NCI-H2107 treated with DMSO at 0.1 percent for 48 hours (cell line): ENCODE measurements around the gene CFAP61.
"Not testable (repeated sequence)": the region's sequence is repeated elsewhere in the genome, so short reads cannot be mapped to it uniquely, and the experiment has no call there.

ENCODE experiments used
- DNase-seq: peaks from one replicate; lab custom pipeline; 2025; ENCODE audit not compliant: unreplicated experiment; lab: John Stamatoyannopoulos, UW

The CFAP61 gene

GRCh38 chr20:20085071-20085470, 32.7 kb downstream of the CFAP61 start:
- DNase-seq: no peak

GRCh38 chr20:20085812-20086211, 33.5 kb downstream of the CFAP61 start:
- DNase-seq: no peak

DNA sequence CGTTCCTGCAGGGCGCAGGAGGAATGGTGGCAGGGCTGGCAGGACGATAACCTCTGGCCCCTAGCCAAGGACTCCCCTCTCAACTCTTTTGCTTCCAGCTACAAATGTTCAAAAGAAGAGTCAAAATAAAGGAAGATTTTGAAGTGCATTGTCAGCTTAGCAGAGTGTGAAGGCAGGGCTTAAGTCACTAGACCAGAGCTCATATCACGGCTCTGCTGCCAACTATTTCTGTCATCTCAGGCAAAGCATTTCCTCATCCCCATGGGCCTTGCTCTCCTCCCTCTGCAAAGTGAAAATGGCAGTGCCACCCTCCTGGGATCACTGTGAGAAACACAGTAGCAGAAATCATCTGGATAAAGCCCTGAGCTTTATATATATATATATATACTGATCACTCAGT, 36.7 kb downstream of the CFAP61 start:
- no peak for DNase-seq

GRCh38 chr20:20089939-20090338, 37.6 kb downstream of the CFAP61 start:
- no peak for DNase-seq

GRCh38 chr20:20092827-20093226, 40.5 kb downstream of the CFAP61 start:
- no peak for DNase-seq

DNA sequence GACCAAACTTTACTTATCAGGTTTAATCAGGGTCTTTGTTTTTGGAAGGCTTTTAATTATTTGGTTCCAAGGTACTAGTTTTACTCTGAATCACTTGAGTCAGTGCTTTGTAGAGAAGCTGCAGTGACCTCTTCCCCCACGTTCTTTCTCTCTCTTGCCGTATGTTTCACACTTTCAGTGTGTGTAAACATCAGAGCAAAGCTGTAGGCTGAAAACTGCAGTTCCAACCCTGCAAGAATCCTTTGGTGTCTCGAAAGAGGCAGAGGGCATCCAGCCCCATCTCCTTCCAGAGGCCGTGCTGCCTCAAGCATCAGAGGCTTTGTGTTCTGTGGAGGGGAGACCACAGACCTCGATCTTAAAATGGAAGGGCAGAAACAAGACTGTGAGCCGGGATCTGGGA, 42.1 kb downstream of the CFAP61 start:
- no peak for DNase-seq

DNA sequence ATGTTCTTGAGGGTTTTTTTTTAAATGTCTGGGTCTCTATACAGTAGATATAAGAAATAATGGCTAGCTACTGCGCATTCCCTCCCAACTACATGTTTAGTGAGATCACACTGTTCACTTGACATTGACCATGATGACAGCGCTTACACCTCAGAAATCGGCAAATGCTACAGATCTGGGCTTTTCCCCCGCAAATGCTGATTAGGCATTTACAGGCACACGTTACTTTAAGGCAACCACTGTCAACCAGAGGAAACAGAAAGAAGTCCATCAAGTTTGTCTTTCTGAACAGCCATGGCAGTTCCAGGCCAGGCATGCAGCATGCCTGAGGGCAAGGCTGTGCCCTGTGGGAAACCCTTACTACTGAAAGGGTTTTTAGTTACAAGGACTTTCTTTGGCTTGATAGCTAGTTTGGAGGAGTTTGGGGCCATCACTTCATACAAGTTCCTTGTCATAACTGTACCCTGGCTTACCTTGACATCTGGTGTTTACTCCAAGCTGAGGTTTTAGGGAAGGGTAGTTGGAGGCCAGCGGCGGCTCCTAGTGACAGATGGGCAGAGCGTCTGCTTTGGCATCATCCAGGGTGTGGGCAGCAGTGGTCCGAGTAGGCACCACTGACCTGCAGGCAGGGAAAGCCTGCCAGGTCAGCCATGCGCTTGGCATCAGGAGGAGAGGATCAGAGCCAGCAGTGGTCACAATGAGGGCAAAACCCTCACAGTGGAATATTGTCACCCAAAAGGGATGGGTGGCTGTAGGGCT, 43.0 kb downstream of the CFAP61 start:
- DNase-seq: no peak

DNA sequence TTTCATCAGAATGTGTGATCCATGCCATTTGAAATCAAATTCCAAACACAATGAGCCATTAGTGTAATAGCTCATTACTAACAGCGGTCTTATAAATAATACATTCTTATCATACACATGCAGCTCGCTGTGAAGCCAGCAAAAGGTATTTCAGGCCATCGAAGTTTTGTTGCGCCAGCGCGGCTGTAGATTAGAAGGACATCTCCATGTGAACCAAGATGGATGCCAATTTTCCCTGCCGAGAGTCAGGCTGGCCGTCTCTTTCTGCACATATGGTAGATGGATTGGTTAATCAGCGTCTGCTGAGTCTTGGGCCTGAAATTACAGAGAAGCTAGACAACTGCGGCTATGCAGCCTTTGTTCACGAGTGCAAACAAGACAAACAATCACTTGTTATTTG, 44.1 kb downstream of the CFAP61 start:
- DNase-seq: no peak

GRCh38 chr20:20100881-20101280, 48.5 kb downstream of the CFAP61 start:
- no peak for DNase-seq

DNA sequence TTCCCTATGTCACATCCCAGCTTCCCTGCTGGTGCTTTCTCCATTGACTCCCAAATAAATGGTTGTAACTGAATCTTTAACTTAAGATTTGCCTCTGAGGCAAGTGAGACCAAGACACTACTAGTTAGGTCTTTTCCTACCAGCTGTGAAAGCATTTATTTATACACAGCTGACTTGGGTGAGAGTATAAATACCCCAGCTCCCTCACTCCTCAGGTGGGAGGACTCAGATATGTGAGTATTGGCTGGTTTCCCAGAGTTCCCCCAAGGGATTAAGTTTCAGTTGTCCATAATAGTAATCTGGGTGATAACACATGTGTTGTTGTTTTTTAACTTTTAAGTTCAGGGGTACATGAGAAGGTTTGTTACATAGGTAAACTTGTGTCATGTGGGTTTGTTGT, 49.8 kb downstream of the CFAP61 start:
- DNase-seq: no peak

- no peak for DNase-seq
These were observed 50.5 kb downstream of the CFAP61 start for GRCh38 chr20:20102716-20103258.

DNA sequence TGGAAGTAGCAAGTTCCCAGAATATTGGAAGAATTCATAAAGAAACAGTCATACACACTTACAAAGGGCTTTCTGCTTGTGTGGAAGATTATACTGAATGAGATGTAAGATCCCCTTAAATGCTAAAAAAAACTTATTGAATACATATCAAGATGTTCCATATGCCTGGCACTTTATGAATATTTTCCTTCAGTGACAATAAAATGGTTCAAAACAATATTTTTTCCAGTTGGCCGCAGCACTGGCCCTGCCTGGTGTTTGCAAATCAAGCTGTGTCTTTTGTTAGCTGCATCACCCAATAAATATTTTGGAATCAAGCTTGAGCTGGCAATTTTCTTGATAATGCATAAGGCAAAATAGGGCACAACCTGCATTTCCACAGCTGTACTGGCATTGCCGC, 51.2 kb downstream of the CFAP61 start:
- no peak for DNase-seq

GRCh38 chr20:20123187-20123586, 70.9 kb downstream of the CFAP61 start:
- not testable (repeated sequence) for DNase-seq

DNA sequence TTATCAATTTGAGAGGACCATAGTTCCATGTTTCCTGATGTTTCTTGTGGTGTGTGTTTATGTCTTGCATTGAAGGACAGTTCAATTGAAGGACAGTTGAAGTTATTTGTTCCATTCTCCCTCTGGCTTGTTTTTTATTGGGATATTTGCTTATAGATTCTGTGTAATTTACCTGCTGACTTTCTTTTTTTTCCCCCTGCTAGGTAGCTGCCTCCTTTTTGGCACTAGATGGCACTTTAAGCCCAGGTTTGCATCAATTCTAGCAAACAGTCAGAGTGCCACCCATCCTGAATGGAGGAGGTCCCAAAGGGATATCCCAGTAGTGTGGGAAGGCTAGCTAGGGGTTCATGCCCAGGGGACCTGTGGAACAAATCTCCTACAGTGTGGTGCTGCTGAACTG, 78.1 kb downstream of the CFAP61 start:
- DNase-seq: peak; percentile 71

DNA sequence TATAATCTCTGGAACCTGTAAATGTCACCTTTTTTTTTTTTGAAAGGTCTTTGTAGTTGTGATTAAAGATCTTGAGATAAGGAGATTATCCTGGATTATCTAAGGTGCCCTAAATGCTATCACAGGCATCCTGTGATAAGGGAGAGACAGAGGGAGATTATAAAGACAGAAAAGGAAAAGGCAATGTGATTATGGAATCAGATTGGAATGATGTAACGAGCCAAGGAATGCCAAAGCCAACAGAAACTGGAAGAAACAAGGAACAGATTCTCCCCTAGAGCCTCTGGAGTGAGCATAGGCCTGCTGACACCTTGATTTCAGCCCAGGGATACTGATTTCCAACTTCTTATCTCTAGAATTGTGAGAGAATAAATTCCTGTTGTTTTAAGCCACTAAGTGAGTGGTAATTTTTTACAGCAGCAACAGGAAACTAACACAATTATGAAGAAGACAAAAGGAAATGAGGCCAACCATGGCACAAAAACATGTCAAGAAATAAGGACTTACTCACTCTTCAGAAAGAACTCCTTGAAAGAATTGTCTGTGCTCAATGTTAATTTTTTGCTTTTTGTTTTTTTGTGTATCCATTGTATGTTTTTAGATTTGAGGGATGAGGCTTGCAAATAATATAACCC, 82.7 kb downstream of the CFAP61 start:
- no peak for DNase-seq

GRCh38 chr20:20136313-20136712, 84.0 kb downstream of the CFAP61 start:
- DNase-seq: no peak

DNA sequence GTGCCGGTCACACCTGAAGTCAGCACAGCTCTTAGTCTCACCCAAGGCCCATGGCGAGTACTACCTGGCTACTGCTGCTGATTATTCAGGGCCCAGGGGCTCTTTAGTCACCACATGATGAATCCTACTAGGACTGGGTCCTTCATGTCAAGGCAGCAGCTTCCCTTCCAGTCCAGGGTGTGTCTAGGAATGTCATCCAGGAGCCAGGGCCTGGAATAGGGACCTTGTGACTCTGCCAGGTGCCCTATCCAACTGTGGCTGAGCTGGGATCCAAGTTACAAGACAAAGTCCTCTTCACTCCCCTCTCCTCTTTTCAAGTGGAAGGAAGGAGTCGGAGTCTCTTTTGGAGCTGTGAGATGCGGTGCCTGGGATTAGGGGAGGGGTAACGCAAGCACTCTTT, 85.5 kb downstream of the CFAP61 start:
- no peak for DNase-seq

DNA sequence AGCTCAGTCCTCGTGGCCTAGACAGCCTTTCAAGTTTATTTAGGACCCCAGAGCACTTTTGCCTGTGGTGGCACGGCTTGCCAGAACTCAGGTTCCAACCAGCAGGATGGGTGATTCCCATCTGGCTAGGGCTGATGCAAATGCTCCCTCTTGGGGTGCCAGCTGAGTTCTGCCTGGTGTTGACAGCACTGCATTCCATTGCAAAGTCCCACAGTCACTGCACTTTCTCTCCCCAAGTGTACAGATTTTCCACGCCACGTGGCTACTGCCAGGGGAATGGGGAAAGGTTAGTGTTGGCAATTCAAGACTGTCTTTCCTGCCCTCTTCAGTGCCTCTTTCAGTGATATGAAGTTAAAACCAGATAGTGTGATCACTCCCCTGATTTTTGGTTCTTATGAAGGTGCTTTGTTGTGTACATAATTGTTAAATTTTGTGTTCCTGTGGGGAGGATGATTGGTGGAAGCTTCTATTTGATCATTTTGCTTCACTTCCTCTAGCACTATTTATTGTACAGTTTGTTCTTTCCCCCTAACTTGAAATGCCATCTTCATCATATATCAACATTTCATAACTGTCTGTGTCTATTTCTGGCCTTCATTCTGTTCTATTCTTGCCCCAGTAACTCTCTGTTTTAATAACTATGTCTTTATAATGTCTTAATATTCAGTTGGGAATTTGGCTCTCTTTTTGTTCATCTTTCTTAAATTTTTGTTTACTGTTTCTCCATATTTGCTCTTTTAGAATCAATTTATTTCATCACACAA, 86.2 kb downstream of the CFAP61 start:
- no peak for DNase-seq

DNA sequence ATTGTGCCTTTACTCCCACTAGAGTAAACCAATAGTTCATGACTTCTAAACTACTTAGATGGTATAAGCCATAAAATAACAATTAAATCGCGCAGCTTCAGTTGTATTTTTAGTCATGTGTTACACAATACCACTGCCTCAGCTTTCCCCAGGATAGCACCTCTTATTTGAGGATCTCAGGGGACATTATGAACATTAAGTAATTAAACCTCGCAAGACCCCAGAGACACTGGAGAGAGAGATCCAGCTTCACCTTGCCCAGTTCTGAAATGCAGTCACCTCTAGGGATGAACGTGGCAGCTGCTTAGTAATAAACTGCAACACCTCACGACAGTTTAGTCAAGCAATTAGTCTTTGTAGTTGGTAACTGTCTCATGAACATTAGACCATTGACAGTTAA, 87.1 kb downstream of the CFAP61 start:
- no peak for DNase-seq

DNA sequence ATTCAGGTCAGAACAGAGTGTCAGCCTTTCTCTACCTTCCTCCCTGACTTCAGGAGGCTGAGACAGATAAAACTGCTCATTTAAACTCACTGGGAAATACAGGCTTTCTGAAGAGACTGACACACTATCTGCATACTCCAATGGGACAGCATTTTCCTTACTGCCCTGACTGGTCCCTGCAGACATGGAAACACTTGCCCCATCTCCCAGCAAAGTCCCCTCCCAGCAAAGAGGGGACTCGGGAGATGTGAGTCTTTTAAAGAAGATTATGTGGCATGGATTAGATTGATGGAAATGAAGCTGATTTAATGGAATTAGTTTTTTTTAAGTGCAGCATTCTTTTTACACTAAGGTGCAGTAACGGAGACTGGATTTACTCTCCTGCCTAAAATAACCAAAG, 90.8 kb downstream of the CFAP61 start:
- DNase-seq: no peak

DNA sequence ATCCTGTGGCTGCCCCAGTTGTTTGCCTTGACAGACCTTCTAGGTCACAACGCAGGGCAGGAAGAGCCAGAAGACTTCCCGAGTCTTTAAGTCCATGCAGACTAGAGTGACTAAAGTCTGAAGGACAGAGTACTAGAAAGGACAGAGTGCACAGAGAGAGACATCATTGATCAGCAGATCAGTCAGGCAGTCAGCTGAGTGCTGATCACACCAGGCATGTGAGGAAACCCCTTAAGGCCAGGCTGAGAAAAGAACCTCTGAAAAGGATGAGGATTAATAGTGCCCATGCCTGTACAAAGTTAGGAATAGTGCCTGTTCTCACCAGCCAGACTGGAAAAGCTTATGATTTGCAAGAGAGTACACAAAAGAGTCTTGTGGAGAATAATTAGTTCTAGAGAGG, 91.3 kb downstream of the CFAP61 start:
- DNase-seq: no peak

DNA sequence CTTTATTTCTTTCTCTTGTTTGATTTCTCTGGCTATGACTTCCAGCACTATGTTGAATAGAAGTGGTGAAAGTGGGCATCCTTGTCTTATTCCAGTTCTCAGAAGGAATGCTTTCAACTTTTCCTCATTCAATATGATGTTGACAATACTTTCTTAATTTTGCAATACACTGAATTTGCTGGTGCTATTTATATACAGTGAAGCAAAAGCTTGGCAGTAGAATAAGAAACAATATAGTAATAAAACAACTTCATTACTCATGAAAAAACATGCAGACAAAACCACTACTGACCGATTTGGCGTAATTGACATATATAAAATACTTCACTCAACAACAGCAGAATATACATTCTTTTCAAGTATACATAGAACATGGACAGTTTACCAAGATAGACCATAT, 96.4 kb downstream of the CFAP61 start:
- no peak for DNase-seq
